HCT116 (cell line): Measurements from ENCODE around the gene HDLBP. TPM values are rescaled to one million over a fixed set of nuclear protein-coding genes. Genes with fewer than 3 reads are reported as not detected.

Experiments
- ATAC-seq: fragments of 200-7000 bp; cut with Tn5 transposase; 2 replicates; pipeline ENCODE4 v1.9.1; 2020; ENCODE audit warnings: mild to moderate bottlenecking, moderate library complexity
- BruUV-seq: library from RNA; stranded (reverse); fragments of 400-500 nt; replicated peaks from 2 replicates; lab custom pipeline; 2021; lab: Mats Ljungman, UMichigan
- CTCF ChIA-PET: fragments of 300-600 bp; sonication (Branson Sonifier 250); formaldehyde crosslinking; loops from one replicate; lab custom pipeline; 2021; ENCODE audit warnings: antibody characterized with exemption; lab: Charles Lee
- POLR2A ChIA-PET: fragments of 300-600, 350-600 bp; sonication (Branson Sonifier 250); formaldehyde crosslinking; loops from one replicate; lab custom pipeline; 2021; ENCODE audit warnings: antibody characterized with exemption; lab: Charles Lee
- RAD21 ChIA-PET, 2 experiments: fragments of 300-600 bp; sonication (Branson Sonifier 250); formaldehyde crosslinking; loops; one replicate each; lab custom pipeline; 2023; ENCODE audit warnings: low total read pairs in 2 of 2; ENCODE audit not compliant: uncharacterized antibody in 2 of 2, unreplicated experiment in 2 of 2, low non-redundant PET in 1 of 2; lab: Charles Lee
- DNase-seq: peaks from one replicate; pipeline ENCODE4 v3.0.0-alpha.2; 2010; ENCODE audit warnings: low read depth, low spot score
- H2AFZ ChIP-seq: fragments of 200-600 bp; shearing (Covaris generic), sonication (generic); 2 replicates; pipeline ENCODE4 v1.6.1; 2017; ENCODE audit warnings: low read depth, mixed run types, mixed read lengths, antibody characterized with exemption, low read length; ENCODE audit not compliant: poor library complexity, severe bottlenecking
- H3K27ac ChIP-seq: 2 replicates; pipeline ENCODE4 v1.5.1; 2012; ENCODE audit warnings: low read depth, low read length
- H3K27me3 ChIP-seq: fragments of 200-600 bp; sonication (generic); 2 replicates; pipeline ENCODE4 v1.6.1; 2016; ENCODE audit warnings: mixed run types, low read length, mixed read lengths; ENCODE audit not compliant: insufficient read depth
- H3K36me3 ChIP-seq, 2 experiments: fragments of 200-500 bp in 1 of 2; fragments of 200-600 bp in 1 of 2; sonication (Bioruptor generic) in 1 of 2; sonication (generic) in 1 of 2; 2 replicates each; pipeline versions ENCODE4 v1.5.1 to v1.6.1; 2014 to 2016; ENCODE audit warnings: low read length in 2 of 2, inconsistent platforms in 1 of 2, mixed read lengths in 1 of 2, mixed run types in 1 of 2; ENCODE audit not compliant: insufficient read depth in 2 of 2, control insufficient read depth in 1 of 2
- H3K4me1 ChIP-seq, 2 experiments: fragments of 200-600 bp in 1 of 2; sonication (generic) in 1 of 2; 2 replicates each; pipeline versions ENCODE4 v1.5.1 to v1.6.1; 2012 to 2017; ENCODE audit warnings: low read length in 2 of 2, inconsistent platforms in 1 of 2, mild to moderate bottlenecking in 1 of 2, mixed read lengths in 1 of 2, mixed run types in 1 of 2, moderate library complexity in 1 of 2; ENCODE audit not compliant: insufficient read depth in 2 of 2, control insufficient read depth in 1 of 2
- H3K4me2 ChIP-seq: fragments of 200-600 bp; sonication (generic); 2 replicates; pipeline ENCODE4 v1.6.1; 2017; ENCODE audit warnings: mixed run types, low read length, mixed read lengths
- H3K4me3 ChIP-seq, 2 experiments: fragments of 200-600 bp in 1 of 2; sonication (generic) in 1 of 2; replicated peaks in 1 of 2; 2 replicates each; pipeline ENCODE4 v1.5.1; 2011 to 2016; ENCODE audit warnings: low read length in 2 of 2, control low read depth in 1 of 2, low read depth in 1 of 2, mild to moderate bottlenecking in 1 of 2, mixed read lengths in 1 of 2, mixed run types in 1 of 2
- H3K79me2 ChIP-seq: fragments of 200-600 bp; sonication (generic); 2 replicates; pipeline ENCODE4 v1.6.1; 2017; ENCODE audit warnings: mild to moderate bottlenecking, mixed run types, low read length, moderate library complexity, mixed read lengths; ENCODE audit not compliant: insufficient read depth
- H3K9ac ChIP-seq: fragments of 200-600 bp; sonication (generic); 2 replicates; pipeline ENCODE4 v1.6.1; 2016; ENCODE audit warnings: low read length, mixed read lengths
- H3K9me2 ChIP-seq: fragments of 200-600 bp; sonication (generic), shearing (Covaris generic); 2 replicates; pipeline ENCODE4 v1.6.1; 2017; ENCODE audit warnings: mixed run types, mild to moderate bottlenecking, moderate library complexity; ENCODE audit not compliant: insufficient read depth
- H3K9me3 ChIP-seq, 2 experiments: fragments of 200-500 bp in 1 of 2; fragments of 200-600 bp in 1 of 2; sonication (Bioruptor generic) in 1 of 2; sonication (generic) in 1 of 2; 2 replicates each; pipeline ENCODE4 v1.6.1; 2014 to 2017; ENCODE audit warnings: low read length in 2 of 2, mixed read lengths in 2 of 2, inconsistent platforms in 1 of 2, low read depth in 1 of 2, mild to moderate bottlenecking in 1 of 2, mixed run types in 1 of 2, moderate library complexity in 1 of 2; ENCODE audit not compliant: control insufficient read depth in 1 of 2, insufficient read depth in 1 of 2
- H4K20me1 ChIP-seq: fragments of 200-600 bp; sonication (generic), shearing (Covaris generic); 2 replicates; pipeline ENCODE4 v1.6.1; 2017; ENCODE audit warnings: mixed run types, mild to moderate bottlenecking, moderate library complexity; ENCODE audit not compliant: insufficient read depth
- FOSL1 ChIP-seq: IDR thresholded peaks from 2 replicates; pipeline ENCODE4 v1.6.1; 2012; ENCODE audit warnings: low read depth
- POLR2AphosphoS5 ChIP-seq: IDR thresholded peaks from 2 replicates; pipeline ENCODE4 v1.6.1; 2011; ENCODE audit warnings: mild to moderate bottlenecking, low read depth, low read length, moderate library complexity
- REST ChIP-seq: IDR thresholded peaks from 2 replicates; pipeline ENCODE4 v1.6.1; 2012; ENCODE audit warnings: low read depth
- SP1 ChIP-seq: IDR thresholded peaks from 2 replicates; pipeline ENCODE4 v1.6.1; 2012; ENCODE audit warnings: low read depth
- YY1 ChIP-seq: IDR thresholded peaks from 2 replicates; pipeline ENCODE4 v1.6.1; 2011; ENCODE audit warnings: low read length, low read depth, moderate library complexity, mild to moderate bottlenecking; ENCODE audit not compliant: insufficient replicate concordance; ENCODE audit errors: extremely low read depth
- ZFX ChIP-seq: fragments of 450-650 bp; IDR thresholded peaks from 2 replicates; pipeline ENCODE4 v1.6.1; 2017
- ZNF274 ChIP-seq: fragments of 200-500 bp; sonication (Bioruptor generic); IDR thresholded peaks from 2 replicates; pipeline ENCODE4 v1.6.1; 2014; ENCODE audit warnings: mild to moderate bottlenecking, low read depth, low read length, inconsistent platforms
- intact Hi-C: fragments of 100-400 bp; cut with micrococcal nuclease; formaldehyde crosslinking; loops from 2 replicates; pipeline ENCODE4 v1.10.0; 2022
- total RNA-seq: library from RNA; stranded (reverse); gene quantifications from one replicate; pipeline ENCODE4 v1.2.1, GENCODE V29; 2021; ENCODE audit not compliant: unreplicated experiment

HDLBP gene
- total RNA-seq, 1 experiment from 2014 or later, result 462 TPM

GRCh38 chr2:241351640-241352031 is 36.2 kb upstream of the HDLBP start:
- H3K4me3 ChIP-seq, result no peak overlapping the region
- intact Hi-C loops, result no loop called here
- peaks cover 13 to 14% of the 10 kb centered on the region in 2 experiments for H3K4me1 ChIP-seq
- no peak overlapping the region for H3K9ac ChIP-seq
- 0 out of 2 replicates have a peak, but pooled peaks cover 3% of the 10 kb centered on the region for H4K20me1 ChIP-seq
- no peaks in the 10 kb centered on the region for H3K27me3 ChIP-seq
- POLR2A ChIA-PET, result no interaction called here
- H3K9me2 ChIP-seq, result no peaks in the 10 kb centered on the region
- H2AFZ ChIP-seq, result no peak overlapping the region
- BruUV-seq, result no TSS peak
- DNase-seq (no peak), ATAC-seq (no peak)
- H3K36me3 ChIP-seq, result peaks cover 37 to 65% of the 10 kb centered on the region in 2 experiments; a peak in 3 of 4 replicates
- H3K79me2 ChIP-seq, result peaks cover 7% of the 10 kb centered on the region
- CTCF ChIA-PET, result no interaction called here
- RAD21 ChIA-PET, result no interaction called here
- H3K4me2 ChIP-seq, result no peak overlapping the region
- no peaks in the 10 kb centered on the region for H3K9me3 ChIP-seq
- no peak for TF ChIP-seq YY1
- no peak for TF ChIP-seq ZFX
- TF ChIP-seq SP1, result no peak
- no peak for TF ChIP-seq FOSL1
- no peak for TF ChIP-seq POLR2AphosphoS5
- no peak for TF ChIP-seq REST
- no peak for TF ChIP-seq ZNF274
- TF ChIP-seq, all 23 proteins: peak for 0
- H3K27ac ChIP-seq, result no peak overlapping the region
